Measurements from ENCODE around the gene PTH1R.

PTH1R gene

GRCh38 chr3:46849686-46850467 is 27.6 kb upstream of the PTH1R start:
- DNase-seq (ENCODE audit: low read depth) = no peak

DNA sequence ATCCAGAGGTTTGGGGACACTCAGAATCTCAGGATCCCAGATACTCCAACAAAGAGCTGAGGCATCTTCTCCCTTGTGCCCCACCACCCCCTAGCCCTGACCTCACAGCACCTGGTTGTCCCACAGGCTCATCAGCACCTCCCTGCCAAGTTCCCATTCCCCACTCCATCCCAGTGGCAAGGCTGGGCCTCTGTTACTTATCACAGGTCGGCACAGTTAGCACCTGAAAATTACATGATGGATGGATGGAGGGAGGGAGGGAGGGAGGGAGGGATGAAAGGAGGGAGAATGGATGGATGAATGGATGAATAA is 27.1 kb upstream of the PTH1R start:
- no peak for DNase-seq (ENCODE audit: low read depth)

- DNase-seq (ENCODE audit: low read depth) = no peak
Observed at GRCh38 chr3:46851364-46852333, 25.9 kb upstream of the PTH1R start.

GRCh38 chr3:46852334-46852720 is 25.2 kb upstream of the PTH1R start:
- DNase-seq (ENCODE audit: low read depth) = no peak

DNA sequence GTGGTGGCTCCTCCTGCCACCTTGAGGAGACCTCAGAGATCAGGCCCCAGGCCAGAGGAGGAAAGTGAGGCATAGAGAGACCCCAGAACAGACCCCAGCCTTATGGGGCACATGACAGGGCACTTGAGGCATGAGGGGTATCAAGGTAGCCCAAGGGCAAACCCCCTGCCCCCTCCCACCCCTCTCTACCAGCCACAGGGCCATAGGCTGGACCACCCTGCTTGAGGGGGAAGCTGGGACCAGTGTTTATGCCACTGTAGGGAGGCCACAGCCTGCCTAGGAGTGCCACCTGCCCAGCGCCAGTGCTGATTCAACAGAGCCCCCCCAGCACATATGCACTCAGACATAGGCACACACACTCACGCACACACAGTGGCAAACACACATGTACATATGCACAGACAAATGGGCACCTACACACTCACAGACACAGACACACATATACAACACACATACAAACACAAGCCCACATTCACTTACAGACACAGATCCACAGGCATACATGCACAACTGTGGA is 24.6 kb upstream of the PTH1R start:
- no peak for DNase-seq (ENCODE audit: low read depth)

DNA sequence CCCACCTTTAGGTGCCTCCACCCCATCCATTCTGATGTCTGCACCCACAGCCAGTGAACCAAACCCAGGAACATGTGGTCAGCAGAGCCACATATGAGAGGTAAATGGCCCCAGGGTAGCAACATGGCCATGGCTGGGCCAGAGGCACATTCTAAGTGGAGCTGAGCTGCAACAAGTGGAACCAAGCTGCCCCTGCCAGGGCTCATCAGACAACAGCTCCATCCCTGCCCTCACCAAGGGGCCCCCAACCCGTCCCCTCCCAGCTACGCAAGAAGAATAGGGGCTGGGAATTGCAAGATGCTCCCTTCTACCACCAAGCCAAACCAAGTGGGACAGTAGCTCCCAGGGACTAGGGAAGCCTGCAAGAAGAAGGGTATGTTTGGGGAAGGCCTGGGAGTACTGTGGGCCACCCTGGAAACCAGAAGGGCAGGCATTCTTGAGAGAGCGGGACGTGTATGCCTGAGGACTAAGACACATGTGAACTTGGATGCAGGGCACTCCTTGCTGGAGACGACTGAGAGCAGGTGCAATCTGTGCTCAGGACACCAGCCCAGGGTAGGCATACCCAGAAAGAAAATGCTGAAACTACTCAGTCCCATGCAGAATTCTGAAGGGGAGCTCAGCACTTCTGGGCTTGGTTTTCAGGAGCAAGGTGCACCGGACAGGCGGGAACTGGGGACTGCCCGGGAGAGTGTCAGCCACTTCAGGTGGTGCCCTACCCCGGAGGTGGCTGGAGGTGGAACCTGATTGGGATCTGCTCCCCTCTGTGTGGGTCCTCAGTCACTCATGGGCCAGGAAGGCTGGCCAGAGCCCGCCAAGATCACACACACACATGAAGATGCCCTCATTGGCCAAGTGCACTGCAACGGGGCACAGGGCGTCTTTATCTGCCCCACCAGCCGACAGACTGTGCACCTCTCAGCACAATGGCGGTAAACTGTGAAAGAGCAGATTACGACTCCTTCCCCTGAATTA is 23.8 kb upstream of the PTH1R start:
- DNase-seq (ENCODE audit: low read depth) = no peak

DNA sequence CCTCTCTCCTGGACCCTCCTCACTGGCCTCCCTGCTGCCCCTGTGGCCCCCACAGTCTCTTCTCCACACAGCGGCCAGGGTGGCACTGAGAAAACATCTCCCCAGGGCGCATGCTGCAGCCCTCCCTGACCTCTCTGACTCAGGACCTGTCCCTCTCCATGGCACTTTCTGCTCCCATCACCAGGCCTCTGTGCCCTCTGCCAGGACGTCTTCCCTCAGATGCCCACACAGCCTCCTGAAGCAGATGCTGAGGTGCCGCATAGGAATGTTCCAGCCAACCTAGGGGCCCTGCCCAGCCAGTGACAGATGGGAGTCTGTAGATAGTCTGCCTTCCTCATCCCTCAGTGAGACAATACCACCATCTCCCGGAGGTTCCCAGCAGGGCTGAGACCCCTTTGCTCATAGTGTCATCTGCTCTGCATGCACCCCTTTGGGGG is 22.9 kb upstream of the PTH1R start:
- no peak for DNase-seq (ENCODE audit: low read depth)

DNA sequence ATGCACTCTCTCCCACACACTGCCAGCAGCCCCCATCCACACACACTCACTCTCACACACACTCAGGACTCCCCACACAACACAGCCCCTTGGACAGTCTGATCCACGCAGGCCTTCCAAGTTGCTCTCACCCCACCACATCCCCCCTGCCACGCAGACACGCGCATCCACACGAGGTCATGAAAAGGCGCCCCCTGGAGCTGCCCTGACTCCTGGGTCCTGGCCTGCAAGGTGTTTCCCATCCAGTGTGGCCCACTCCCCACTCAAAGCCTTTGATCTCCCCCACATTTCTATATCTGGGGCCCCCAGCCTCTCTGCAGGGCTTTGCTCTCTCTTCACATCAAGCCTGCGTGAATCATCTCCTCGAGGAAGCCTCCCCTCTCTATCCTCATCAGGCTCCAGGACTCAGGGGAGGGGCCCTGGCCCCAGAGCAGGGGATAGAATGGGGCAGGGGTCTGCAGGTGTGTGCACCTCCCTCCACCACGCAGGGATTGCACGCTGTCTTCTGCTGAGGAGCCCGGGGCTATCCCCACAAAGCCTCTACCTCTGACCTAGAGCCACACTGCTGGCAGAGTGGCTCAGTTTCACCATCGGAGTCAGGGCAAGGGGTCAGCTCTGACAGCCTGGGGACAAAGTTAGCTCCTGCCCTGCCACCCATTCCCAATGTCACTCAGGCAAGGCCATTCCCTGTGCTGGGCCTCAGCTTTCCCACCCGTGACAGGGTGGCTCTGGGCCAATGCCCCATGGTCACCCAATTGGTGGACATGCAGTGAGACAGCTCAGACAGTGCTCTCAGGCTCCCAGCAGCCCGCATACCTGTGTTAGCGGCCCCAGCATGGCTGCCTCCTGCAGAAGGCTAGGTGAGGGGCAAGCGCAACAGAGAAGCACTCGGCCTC is 20.7 kb upstream of the PTH1R start:
- no peak for DNase-seq (ENCODE audit: low read depth)

- DNase-seq (ENCODE audit: low read depth) = no peak
Observed at GRCh38 chr3:46857485-46858341, 19.8 kb upstream of the PTH1R start.

DNA sequence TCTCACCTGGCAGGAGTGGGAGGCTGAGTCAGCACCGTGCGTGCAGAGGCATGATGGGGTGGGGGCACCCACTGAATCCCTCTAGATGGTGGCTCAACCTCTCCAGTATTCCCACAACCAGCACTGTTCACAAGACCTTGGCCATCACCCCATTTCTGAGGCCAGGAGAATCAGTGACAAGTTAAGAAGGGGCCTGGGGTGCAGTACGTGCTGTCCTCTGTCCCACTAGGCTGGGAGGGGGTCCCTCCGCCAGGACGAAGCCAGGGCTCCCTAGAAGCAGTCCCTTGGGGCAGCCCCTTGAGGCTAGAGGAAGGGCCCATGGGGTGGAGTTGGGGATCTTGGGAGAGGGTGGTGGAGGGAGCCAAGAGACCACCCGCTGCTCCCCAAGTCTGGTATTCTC is 19.1 kb upstream of the PTH1R start:
- DNase-seq (ENCODE audit: low read depth) = no peak

DNA sequence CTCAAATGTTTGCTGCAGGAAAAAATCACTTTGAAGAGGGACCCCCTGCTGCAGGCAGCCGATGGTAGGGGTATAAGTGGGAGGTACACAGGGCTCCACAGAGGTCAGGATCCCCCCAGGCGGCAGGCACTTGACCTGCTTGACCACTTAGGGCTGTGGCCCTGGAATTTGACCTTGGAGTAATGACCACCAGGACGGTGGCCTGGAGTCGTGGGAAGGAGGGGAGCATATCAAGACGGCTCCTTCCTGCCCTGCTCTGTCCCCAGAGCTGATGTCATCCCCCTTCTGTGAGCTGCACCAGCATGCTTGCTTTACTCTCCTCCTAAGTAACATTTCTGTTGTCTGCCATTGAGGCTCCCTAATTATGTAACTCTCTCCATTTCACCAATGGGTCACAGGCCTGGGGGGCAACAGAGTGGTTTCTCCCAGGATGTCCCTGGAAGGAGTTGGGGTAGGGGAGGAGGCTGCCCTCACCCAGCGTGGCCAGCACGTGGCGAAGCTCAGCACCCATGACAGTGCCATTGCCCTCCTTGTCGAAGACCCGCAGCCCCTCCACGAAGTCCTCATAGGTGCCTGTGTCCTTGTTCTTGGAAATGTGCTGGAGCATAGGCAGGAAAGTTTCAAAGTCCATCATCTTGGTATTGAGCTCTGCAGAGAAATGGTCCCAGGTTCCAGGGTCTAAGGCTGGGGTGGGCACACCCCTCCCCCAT is 18.4 kb upstream of the PTH1R start:
- DNase-seq (ENCODE audit: low read depth) = no peak

- no peak for DNase-seq (ENCODE audit: low read depth)
Observed at GRCh38 chr3:46860017-46860809, 17.3 kb upstream of the PTH1R start.

DNA sequence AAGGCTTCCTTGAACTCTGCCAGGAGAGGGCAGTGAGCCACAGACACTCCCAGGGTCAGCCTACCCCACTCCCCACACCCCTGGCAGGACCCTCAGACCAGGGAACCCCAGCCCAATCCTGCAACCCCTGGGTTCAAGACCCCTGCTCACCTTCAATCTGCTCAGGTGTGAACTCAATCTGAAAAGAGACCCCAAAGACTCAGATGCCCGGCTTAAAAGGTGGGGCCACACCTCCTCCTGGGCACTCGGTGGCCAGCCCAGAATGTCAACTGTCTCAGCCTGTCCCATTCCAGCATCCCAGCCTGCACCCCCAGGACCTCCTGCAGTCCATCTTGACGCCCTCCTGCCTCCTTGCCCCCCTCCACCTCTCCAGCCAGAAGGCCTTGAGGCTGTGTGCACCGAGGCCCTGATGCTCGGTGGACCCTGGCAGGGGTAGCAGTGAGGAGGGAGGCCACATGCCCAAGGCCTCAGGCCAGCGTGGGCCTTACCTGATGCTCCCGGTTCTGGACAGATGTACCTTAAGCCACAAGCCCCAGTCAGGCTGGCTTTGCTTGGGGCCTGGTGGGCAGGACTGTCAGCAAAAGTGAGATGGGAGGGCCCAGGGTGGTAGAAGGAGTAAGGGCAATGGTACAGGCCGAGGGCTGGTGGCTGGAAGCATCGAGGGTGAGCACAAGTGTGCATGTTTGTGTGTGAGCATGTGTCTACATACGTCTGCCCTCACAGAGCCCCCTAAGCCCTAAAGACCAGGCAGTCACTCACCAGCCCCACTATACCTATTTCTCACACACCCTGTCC is 16.5 kb upstream of the PTH1R start:
- DNase-seq (ENCODE audit: low read depth) = no peak

GRCh38 chr3:46861605-46862368 is 15.7 kb upstream of the PTH1R start:
- no peak for DNase-seq (ENCODE audit: low read depth)

- DNase-seq (ENCODE audit: low read depth) = no peak
Observed at GRCh38 chr3:46862369-46863025, 15.0 kb upstream of the PTH1R start.

- DNase-seq (ENCODE audit: low read depth) = no peak
Observed at GRCh38 chr3:46863261-46863782, 14.2 kb upstream of the PTH1R start, which contains the start of gene MYL3. Gene MYL3, minus strand, starts transcription at chr3:46863444. Its CDS starts 54 bp downstream, at chr3:46863390.
